GM21390 (cell line): Measurements from ENCODE around the gene MRPL54.

Experiments
- ATAC-seq: cut with Tn5 transposase; IDR thresholded peaks from one replicate; pipeline ENCODE4 v1.9.1; 2021; ENCODE audit not compliant: unreplicated experiment

MRPL54 gene

DNA sequence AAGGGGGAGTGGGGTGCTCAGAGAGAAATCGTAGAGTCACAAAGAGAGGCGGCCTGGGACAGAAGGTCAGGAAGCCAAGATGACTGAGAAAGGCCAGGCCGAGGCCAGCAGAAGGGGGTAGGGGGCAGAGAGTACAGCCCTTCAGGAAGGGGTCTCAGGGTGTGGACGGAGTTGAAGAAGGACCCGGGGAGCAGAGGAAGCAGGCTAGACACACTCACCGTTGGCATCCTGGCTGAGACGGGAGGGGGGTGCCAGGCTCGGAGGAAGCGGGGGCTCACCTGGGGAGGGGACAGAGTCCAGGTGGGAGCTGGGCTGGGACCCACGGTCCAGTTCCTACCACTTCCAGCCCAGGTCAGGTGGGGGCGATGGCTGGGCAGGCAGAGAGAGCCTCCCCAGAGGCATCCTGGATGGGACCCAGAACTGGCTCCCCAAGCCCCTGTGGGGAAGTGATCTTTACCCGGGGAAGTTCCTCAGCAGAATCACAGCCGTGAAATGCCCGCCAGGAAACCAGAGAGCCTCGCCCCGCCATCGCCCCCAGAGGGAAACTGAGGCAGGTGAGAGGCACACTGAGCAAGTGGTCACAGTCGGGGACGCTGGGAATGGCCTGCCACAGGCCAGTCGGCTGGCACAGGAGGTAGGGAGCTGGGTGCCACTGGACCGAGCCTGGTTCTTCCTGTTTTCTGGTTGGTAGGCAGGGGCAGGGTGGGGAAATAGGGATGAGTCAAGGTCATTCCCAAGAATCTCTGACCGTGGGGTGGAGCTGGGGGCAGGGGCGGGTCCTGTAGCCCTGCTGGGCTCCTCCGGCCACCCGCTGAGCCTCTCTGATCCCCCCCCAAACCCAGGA lies 22.3 kb downstream of the MRPL54 start:
- ATAC-seq = no peak

DNA sequence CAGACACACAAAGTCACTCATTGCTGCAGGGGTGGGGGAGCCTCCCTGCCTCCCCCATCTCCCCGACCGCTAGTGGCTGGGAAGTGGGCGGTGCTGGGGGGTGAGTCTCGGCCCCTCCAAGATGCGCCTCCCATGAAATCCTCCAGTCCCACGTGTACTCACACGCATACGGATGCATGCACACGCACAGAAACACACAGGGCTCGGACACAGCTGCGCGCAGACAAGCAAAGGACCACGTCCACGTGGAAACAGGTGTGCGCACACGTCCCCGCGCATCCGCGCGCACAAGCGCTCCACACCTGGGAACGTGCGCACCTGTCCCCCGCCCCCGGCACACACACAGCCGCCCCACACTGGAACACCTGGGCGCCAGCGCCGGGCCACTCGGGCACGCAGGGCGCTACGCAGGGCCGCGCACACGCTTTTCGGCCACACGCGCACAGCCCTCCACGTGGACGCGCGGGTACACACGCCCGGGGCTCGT lies 23.0 kb downstream of the MRPL54 start:
- ATAC-seq = no peak

DNA sequence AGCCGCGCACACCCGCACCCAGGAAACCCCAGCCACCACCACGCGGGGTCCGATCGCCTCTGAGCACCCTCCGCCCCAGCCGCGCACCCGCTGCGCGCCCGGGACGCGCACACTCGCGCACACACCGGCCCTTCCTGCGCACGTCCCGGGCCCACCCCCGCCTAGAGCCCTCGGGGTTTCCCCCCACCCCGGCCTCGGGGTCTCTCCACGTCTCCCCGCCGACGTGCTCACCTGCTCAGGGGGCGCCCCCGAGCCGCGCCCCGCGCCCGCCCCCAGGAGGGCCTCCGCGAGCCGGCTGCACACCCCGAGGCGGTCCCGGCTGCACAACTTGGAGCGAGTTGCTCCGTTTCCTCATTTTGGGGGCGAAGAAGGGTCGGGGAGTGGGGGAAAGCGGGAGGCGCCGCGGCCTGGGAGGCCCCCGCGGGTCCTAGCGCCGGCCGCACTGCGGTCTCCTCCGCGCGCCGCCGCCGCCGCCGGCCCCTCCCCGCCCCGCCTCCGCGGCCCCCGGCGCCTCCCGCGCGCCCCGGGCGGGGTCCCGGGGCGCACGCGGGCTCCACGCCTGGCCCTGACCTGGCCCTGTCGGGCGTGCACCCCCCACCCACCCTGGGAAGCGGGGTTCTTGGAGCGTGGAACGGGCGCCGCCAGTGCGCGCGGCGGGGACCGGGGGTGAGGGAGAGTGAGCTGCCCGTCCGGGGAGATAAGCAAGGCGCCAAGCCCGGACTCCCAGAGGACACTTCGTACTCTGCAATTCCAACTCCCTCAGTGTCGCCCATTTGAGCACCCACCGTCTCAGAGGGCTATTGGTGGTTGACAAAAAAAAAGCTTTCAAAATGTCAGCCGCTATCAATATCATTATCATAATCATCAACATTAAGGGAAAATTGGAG lies 23.7 kb downstream of the MRPL54 start, which contains the start of gene MATK:
TSS of gene MATK (minus strand) at position 444 of the 887 bp plus-strand sequence. CDS start 1,246 bp downstream, outside the sequence.
- ATAC-seq = no peak

- no peak for ATAC-seq
Observed at GRCh38 chr19:3788996-3789778, 26.7 kb downstream of the MRPL54 start.

GRCh38 chr19:3790209-3790734 lies 27.8 kb downstream of the MRPL54 start:
- ATAC-seq = no peak

GRCh38 chr19:3790941-3791340 lies 28.5 kb downstream of the MRPL54 start:
- ATAC-seq = no peak

DNA sequence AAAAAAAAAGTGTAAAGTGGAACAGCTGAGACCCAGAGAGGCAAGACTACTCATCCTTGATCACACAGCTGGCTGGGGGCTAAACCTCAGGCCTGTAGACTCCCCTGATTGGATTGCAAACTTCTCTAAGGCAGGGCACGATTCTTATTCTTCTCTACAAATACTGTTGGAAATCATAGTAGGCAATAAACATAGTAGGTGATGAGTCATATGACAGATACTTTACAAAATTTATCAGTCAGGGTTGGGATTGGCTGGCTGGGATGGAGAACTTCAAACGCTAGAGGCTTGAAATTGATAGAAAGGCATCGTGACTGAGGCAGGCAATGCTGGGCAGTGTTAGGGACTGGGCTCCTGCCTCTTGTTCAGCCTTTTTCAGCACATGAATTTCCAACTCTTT lies 29.6 kb downstream of the MRPL54 start:
- no peak for ATAC-seq

DNA sequence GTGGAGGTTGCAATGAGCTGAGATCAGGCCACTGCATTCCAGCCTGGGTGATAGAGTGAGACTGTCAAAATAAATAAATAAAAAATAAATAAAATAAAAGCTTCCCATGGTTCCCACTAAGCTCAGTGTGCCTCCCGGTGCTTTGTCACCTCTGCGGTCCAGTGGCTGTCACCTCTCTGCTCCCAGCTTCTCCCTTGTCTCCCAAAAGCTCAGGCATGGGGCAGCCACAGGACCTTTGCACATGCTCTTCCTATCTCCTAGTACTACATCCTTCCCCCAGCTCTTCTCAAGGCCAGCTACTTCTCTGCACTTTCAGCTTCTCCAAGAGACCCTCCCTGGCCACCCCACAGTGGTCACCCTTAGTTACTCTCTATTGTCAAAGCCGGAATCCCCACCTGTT lies 31.3 kb downstream of the MRPL54 start:
- no peak for ATAC-seq

DNA sequence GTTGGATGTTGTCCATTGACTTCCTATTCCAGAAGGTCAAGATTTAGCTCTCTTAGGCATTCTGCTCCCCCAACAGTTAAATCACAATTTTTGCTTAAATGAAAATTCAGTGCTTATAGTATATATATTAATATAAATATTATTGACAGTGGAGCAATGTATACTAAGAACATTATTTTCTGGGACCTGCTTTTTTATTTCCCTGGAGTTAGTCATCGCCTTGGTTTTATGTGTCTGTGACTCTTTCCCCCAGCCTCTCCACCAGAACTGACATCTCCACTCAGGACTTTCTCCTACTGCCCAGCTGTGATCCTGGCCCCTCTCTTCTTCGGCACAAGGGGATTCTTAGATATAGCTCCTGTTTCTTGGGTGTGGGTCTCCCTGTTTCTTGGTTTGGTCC lies 33.9 kb downstream of the MRPL54 start:
- ATAC-seq = no peak

GRCh38 chr19:3798137-3798536 lies 35.7 kb downstream of the MRPL54 start:
- ATAC-seq = no peak

DNA sequence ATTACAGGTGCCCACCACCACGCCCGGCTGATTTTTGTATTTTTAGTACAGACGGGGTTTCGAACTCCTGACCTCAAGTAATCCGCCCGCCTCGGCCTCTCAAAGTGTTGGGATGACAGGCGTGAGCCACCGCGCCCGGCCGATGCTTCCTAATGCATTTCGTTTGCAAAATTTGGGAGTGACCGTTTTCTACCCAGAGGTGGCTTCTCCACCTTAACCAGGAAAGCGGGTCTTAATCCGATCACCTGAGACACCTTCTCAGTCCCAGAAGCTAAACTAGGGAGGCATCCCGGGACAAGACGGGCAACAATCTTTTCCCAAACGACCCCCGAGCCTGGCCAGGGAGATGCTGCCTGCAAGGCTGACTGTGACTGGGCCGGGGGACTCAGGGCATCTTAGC lies 38.5 kb downstream of the MRPL54 start:
- no peak for ATAC-seq

DNA sequence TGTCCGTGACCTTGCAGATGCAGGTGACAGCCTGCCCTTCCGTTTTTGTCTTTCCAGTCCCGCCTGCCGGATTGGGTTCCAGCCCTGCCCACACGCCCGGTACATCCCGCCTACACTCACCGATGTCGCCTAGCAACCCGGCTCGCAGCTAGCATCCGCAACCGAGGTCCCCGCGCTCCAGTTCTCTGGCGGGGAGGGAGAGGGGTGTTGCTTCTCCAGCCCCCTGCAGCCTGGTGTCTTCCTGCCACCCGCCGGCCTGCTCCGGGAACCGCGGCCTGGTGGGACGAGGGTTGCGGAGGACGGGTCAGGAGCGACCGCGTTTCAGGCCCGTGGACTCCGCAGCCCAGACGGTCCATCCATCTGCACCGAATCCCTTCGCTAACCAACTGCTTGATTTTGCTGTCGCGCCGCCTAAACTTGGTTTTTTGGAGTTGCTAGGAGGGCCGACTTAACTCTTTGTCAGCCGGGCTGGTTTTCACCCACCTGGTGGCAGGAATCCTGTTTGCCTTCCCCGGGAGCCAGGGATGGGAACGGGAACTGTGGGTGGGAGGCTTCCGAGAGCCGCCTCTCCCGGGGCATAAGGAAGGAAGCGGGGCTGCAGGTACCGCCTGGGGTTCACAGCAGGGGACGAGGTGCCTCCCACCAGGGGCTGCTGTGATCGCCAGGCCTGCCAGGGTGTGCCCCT lies 39.1 kb downstream of the MRPL54 start:
- ATAC-seq = no peak

GRCh38 chr19:3803114-3803888 lies 40.8 kb downstream of the MRPL54 start:
- no peak for ATAC-seq

DNA sequence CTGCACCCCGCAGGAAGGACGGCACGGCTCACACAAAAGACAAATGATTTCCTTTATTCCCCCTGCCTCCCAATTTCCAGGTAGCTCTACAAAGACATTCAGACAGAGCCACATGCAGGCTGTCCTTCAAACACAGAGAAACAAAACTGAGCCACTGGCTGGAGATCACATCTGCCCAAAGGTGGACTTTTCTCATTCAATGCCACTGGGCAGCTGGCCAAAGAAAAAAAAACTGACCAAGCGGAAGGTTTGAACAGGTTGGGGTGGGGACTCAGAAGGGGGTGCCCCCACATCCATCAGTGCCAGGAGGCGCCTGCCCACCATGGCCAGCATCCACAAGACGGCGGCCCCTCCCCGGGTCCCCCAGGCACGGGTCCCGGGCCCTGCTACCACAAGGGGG lies 41.5 kb downstream of the MRPL54 start:
- ATAC-seq = no peak

- ATAC-seq = no peak
Observed at GRCh38 chr19:3804429-3804828, 41.9 kb downstream of the MRPL54 start.

DNA sequence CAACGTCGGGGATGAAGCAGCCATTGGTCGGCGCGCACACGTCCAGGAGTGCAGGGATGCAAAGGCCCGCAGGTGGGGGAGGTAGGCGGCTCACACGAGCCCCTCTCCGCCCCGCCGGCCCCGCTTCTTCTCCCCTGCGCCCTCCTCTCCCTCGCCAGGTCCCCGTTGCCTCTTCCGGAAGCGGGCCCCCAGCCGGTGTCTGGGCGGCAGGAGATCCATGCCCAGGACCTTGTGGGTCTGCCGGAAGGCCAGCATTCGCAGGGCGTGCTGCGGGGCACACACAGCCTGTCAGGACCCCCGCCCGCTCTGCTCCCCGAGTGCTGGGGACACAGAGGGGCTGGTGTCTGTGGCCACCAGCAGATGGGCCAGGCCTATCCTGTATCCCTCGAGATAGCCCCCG lies 43.4 kb downstream of the MRPL54 start:
- no peak for ATAC-seq

DNA sequence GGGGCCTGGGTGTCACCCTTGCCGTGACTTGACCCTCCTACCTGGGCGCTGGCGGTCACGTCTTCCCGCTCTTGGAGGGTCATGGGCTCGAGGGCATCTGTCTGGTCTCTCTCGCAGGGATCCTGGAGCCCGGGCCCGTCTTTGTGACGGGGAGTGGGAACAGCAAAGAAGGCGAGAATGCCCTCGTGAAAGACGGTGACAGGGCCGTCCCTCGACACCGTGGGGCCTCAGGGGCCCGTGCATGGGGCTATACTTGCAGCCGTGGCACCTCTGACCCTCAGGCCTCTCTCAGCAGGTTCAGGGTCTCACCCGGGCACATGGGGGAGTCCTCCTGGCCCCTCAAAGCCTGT lies 44.6 kb downstream of the MRPL54 start:
- no peak for ATAC-seq

DNA sequence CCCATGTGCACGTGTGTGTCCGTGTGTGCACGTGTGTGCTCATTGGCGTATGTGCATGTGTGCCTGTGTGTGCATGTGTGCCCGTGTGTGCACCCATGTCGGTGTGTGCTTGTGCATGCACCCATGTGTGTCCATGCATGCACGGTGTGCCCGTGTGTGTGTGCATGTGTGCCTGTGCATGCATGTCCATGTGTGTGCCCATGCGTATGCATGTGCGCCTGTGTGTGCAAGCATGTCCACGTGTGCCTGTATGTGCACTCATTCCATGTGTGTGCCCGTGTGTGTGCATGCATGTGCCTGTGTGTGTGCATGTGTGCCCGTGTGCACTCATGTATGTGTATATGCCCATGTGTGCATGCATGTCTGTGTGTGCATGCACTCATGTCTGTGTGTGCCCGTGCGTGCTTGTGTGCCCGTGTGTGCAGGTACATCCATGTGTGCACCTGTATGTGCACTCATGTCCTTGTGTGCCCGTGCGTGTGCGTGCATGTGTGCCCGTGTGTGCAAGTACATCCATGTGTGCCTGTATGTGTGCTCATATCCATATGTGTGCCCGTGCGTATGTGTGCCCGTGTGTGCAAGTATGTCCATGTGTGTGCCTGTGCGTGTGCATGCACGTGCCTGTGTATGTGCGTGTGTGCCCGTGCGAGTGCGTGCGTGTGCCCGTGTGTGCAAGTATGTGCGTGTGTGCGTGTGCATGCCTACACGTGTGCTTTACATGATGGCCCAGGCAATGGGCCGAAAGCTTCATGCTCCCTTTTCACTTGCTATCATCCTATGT lies 45.3 kb downstream of the MRPL54 start:
- no peak for ATAC-seq
